Measurements from ENCODE around the gene ATM. TPM values are rescaled to one million over a fixed set of nuclear protein-coding genes. Genes with fewer than 3 reads are reported as not detected.
"Not testable (repeated sequence)": the region's sequence is repeated elsewhere in the genome, so short reads cannot be mapped to it uniquely, and the experiment has no call there.

ATM gene
- total and polyA plus RNA-seq, 10 of the 15 experiments (the other 5 are each of a cell fraction or from before 2014, with no cell fraction given), result 10.0 to 91.5 (median 40.2) TPM

- H3K27me3 ChIP-seq (replicated peaks in 1 of 2; ENCODE audit: control insufficient read depth in 2 of 2, insufficient read depth in 2 of 2, low read length in 1 of 2); H3K79me2 ChIP-seq (ENCODE audit: control insufficient read depth, insufficient read depth, low read length); BruUV-seq (replicated peaks); SMC1A ChIA-PET (ENCODE audit: uncharacterized antibody, unreplicated experiment); H3K9ac ChIP-seq (ENCODE audit: control insufficient read depth, insufficient read depth, low read length); H3K4me3 ChIP-seq; ATAC-seq; in situ Hi-C loops (cut with MboI); H4K20me1 ChIP-seq (ENCODE audit: control insufficient read depth, insufficient read depth); DNase-seq (ENCODE audit: low read depth, low spot score); POLR2A ChIA-PET; H3K9me3 ChIP-seq (replicated peaks; ENCODE audit: control insufficient read depth, insufficient read depth, low read length); H3K36me3 ChIP-seq (ENCODE audit: control insufficient read depth in 2 of 2, insufficient read depth in 2 of 2, low read length in 1 of 2); H3K4me1 ChIP-seq (ENCODE audit: control insufficient read depth, insufficient read depth, low read length); H3K27ac ChIP-seq (ENCODE audit: control insufficient read depth, insufficient read depth); H3K4me2 ChIP-seq (ENCODE audit: control insufficient read depth, insufficient read depth); FAIRE-seq; intact Hi-C loops (cut with micrococcal nuclease; ENCODE audit: unreplicated experiment); RAD21 ChIA-PET (ENCODE audit: unreplicated experiment); H2AFZ ChIP-seq (ENCODE audit: control insufficient read depth, low read depth, low read length): not testable (repeated sequence)
- CTCF ChIA-PET, result interaction anchor here (1.5 kb wide), 1 partner anchor 251 kb away, joined by 3 read pairs; no protein-coding TSS in a partner anchor
- WGBS (ENCODE audit: insufficient coverage, insufficient replicate concordance, low lambda C conversion rate, missing lambda C conversion rate), result 53% methylated on average over 6 of the region's 6 CpGs
These were observed 173.8 kb downstream of the ATM start for GRCh38 chr11:108396672-108397071.

DNA sequence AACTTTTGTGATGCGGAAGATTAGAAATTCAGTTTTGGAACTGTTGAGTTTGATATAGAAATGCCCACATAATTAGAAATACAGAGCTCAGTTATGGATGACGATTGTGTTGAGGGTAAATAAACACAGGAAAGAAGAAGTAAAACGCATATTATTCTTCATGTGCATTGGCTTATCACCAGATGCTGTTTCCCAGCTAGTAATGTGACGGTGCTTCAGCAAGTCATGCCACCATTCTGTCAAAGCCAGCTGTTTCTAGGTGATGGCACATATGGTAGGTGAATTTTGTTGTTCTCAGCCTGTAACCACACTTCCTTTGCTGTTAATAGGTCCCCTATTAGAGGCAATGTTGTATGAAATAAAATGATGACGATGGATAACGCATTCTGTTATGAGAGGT is 175.6 kb downstream of the ATM start:
- in situ Hi-C loops (cut with MboI) (no loop called here), intact Hi-C loops (cut with micrococcal nuclease; ENCODE audit: unreplicated experiment) (no loop called here)
- RAD21 ChIA-PET (ENCODE audit: unreplicated experiment), result no interaction called here
- TF ChIP-seq EZH2 (IDR thresholded peaks at IDR 0.05; ENCODE audit: borderline replicate concordance, control insufficient read depth, low read depth, low read length) (no peak), POLR2AphosphoS2 (IDR thresholded peaks at IDR 0.05; ENCODE audit: low read depth, low read length) (no peak), KLF5 (IDR thresholded peaks at IDR 0.05; ENCODE audit: partially characterized antibody) (no peak), PRDM15 (CRISPR knock-in tag; IDR thresholded peaks at IDR 0.05) (no peak), ZBED1 (IDR thresholded peaks at IDR 0.05; ENCODE audit: borderline replicate concordance) (no peak), FOXK2 (IDR thresholded peaks at IDR 0.05) (no peak)
- Histone ChIP-seq H3K4me3 (no peak overlapping the region), H3K79me2 (ENCODE audit: control insufficient read depth, insufficient read depth, low read length) (no peaks in the 10 kb centered on the region), H3K9me3 (replicated peaks; ENCODE audit: control insufficient read depth, insufficient read depth, low read length) (no peaks in the 10 kb centered on the region), H3K27me3 (replicated peaks in 1 of 2; ENCODE audit: control insufficient read depth in 2 of 2, insufficient read depth in 2 of 2, low read length in 1 of 2) (no peaks in the 10 kb centered on the region), H2AFZ (ENCODE audit: control insufficient read depth, low read depth, low read length) (no peak overlapping the region), H3K9ac (ENCODE audit: control insufficient read depth, insufficient read depth, low read length) (no peak overlapping the region), H3K36me3 (ENCODE audit: control insufficient read depth in 2 of 2, insufficient read depth in 2 of 2, low read length in 1 of 2) (no peaks in the 10 kb centered on the region), H3K4me1 (ENCODE audit: control insufficient read depth, insufficient read depth, low read length) (no peaks in the 10 kb centered on the region), H4K20me1 (ENCODE audit: control insufficient read depth, insufficient read depth) (no peaks in the 10 kb centered on the region), H3K4me2 (ENCODE audit: control insufficient read depth, insufficient read depth) (no peak overlapping the region), H3K27ac (ENCODE audit: control insufficient read depth, insufficient read depth) (no peak overlapping the region)
- BruUV-seq (replicated peaks), result no TSS peak
- SMC1A ChIA-PET (ENCODE audit: uncharacterized antibody, unreplicated experiment), result interaction anchor here (1.3 kb wide), 2 partner anchors 16 to 249 kb away, joined by 3 to 5 read pairs; no protein-coding TSS in a partner anchor
- POLR2A ChIA-PET, result no interaction called here
- no peak for ATAC-seq
- 83% methylated on average over 6 of the region's 6 CpGs for WGBS (ENCODE audit: insufficient coverage, insufficient replicate concordance, low lambda C conversion rate, missing lambda C conversion rate)
- CTCF ChIA-PET, result no interaction called here
- DNase-seq (ENCODE audit: low read depth, low spot score), result no peak
- FAIRE-seq, result no peak

All from GM12878 (cell line).